Right cardiac atrium (tissue), 5 donors: ENCODE measurements around the gene RCE1. TPM values are rescaled to one million over a fixed set of nuclear protein-coding genes. Genes with fewer than 3 reads are reported as not detected.

ENCODE experiments used
- ATAC-seq, 2 donors: fragments of 200-7000 bp; cut with Tn5 transposase; one replicate each; pipeline versions ENCODE4 v1.8.0 to v1.9.1; 2020; ENCODE audit warnings: moderate library complexity in 2 of 2, mild to moderate bottlenecking in 1 of 2
- DNase-seq, 3 donors: peaks; one replicate each; pipeline ENCODE4 v3.0.0-alpha.2; 2020
- H3K27ac ChIP-seq: one replicate; pipeline ENCODE4 v1.5.1; 2013; ENCODE audit warnings: mild to moderate bottlenecking, low read length, control low read depth, moderate library complexity
- H3K27me3 ChIP-seq: one replicate; pipeline ENCODE4 v1.6.1; 2013; ENCODE audit not compliant: control insufficient read depth, insufficient read depth
- H3K4me1 ChIP-seq: one replicate; pipeline ENCODE4 v1.6.1; 2013; ENCODE audit warnings: low read length; ENCODE audit not compliant: control insufficient read depth, insufficient read depth
- H3K4me3 ChIP-seq: one replicate; pipeline ENCODE4 v1.5.1; 2013; ENCODE audit warnings: low read length, control low read depth
- H3K9me3 ChIP-seq: one replicate; pipeline ENCODE4 v1.6.1; 2013; ENCODE audit warnings: low read length; ENCODE audit not compliant: control insufficient read depth
- WGBS: extraction: QIAGEN DNeasy Blood & Tissue Kit; methylation state at CpG from one replicate; pipeline ENCODE4 v1.1.7; 2013; 5-methylcytosine and 5-hydroxymethylcytosine counted together
- intact Hi-C, 4 donors: fragments of 100-400 bp; cut with DNase I; formaldehyde crosslinking; loops; one replicate each; pipeline versions ENCODE4 v1.11.0 to v1.14.0; 2022 to 2023
- polyA plus RNA-seq: library from polyadenylated mRNA; stranded (reverse); fragments of 200-250 nt; gene quantifications from one replicate; pipeline ENCODE4 v1.2.3, GENCODE V29; 2013
- total RNA-seq, 4 donors: library from RNA; stranded (reverse); fragmentation: NEBNext Ultra II Directional; extraction: Animal tissue kit (Norgen Biotek cat#: 25700); gene quantifications; one replicate each; pipeline ENCODE4 v1.2.1, GENCODE V29; 2021
- donor health status: healthy with polysubstance abuse.
- donor health status: DM: no; HTN: yes; CAD: no.
- donor health status: DM: no; HTN: no; CAD: no.
- donor health status: DM: no; HTN: yes; CAD: no; lungs with severe emphysema.
- donor health status: DM: yes; HTN: yes; CAD: no.

The RCE1 gene
- total and polyA plus RNA-seq, 5 donors = 4.8 to 9.4 (median 6.4) TPM

GRCh38 chr11:66852466-66853241 is 9.4 kb downstream of the RCE1 start:
- peak in 2 of 3 donors; percentile 47 to 48 for DNase-seq
- Histone ChIP-seq H3K4me3 (no peak overlapping the region), H3K27ac (no peak overlapping the region), H3K4me1 (peaks cover 3% of the 10 kb centered on the region), H3K27me3 (no peaks in the 10 kb centered on the region), H3K9me3 (no peaks in the 10 kb centered on the region)
- WGBS = 87% methylated on average over 26 of the region's 26 CpGs
- ATAC-seq = no peak
- intact Hi-C loops = no loop called here

DNA sequence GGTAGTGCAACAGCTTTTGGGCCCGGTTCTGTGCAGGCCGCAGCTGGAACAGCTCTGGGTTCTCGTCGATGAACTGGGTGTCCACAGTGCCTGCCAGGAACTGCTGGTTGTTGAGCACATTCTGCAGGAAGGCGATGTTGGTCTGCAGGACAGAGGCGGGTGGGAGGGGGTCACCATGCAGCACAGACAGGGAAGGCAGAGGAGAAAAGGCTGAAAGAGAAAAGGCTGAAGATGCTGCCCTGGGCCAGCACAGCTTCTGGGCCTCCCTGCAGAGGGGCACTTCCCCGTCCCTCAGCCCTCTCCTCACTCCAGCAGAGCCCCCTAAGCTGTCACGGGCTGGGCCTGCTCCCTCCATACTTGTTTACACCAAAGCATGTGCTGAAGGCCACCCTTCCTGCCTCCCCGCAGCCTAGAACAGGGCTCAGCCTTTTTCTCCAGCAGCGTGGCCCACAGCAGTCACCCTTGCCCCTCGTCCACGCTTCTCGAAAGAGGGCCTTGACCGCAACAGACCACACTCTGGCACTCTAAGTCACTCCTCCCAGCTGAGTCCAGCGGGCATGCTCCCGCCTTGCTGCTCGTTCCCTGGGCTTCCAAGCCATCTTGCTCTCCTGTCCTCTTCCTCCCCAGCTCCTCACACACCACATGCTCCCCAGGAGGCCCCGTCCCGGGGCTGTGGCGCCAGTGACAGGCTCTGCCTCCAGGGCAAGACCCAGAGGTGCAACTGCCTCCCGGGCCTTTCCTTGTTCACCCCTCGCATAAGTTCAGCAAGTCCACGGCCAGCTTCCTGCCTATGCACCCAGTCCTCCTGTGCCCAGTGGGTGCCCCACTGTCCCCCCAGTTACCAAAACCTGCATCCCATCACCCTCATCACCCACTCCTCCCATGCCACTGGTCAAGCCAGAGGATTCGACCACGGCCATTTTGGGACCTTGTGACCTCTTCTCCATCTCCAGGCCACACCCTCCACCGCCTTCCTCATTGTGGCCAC is 10.3 kb downstream of the RCE1 start:
- H3K4me1 ChIP-seq = peaks cover 3% of the 10 kb centered on the region
- 88% methylated on average over 26 of the region's 26 CpGs for WGBS
- no peak overlapping the region for H3K4me3 ChIP-seq
- no peaks in the 10 kb centered on the region for H3K9me3 ChIP-seq
- DNase-seq (peak in 1 of 3 donors; percentile 55), ATAC-seq (no peak)
- no peaks in the 10 kb centered on the region for H3K27me3 ChIP-seq
- no peak overlapping the region for H3K27ac ChIP-seq
- intact Hi-C loops = no loop called here

DNA sequence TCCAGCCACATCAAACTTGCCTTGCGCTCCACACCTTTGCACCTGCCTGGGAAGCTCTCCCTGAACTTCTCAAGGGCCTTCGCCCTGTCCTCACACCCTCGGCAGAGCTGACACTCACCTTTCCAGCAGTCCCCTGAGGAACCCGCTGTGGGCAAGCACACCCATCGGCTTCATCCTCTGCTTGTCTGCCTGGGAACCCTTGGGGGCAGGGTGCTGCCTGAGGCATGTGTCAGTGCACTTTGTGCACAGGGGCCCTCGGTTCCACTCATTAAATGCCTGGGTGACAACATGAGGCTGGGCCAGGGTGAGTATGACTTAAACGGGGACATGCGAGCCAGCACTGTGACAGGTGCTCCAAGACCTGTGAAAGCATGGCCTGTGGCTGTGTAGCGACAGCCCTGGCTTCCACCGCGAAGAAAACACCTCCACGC is 11.0 kb downstream of the RCE1 start:
- WGBS = 91% methylated on average over 12 of the region's 12 CpGs

GRCh38 chr11:66854729-66855211 is 11.5 kb downstream of the RCE1 start:
- Histone ChIP-seq H3K4me3 (no peak overlapping the region), H3K9me3 (no peaks in the 10 kb centered on the region), H3K27ac (no peak overlapping the region), H3K27me3 (no peaks in the 10 kb centered on the region), H3K4me1 (peaks cover 3% of the 10 kb centered on the region)
- DNase-seq (peak in 1 of 3 donors; percentile 49), ATAC-seq (no peak)
- WGBS = 95% methylated on average over 15 of the region's 15 CpGs
- intact Hi-C loops = no loop called here

More for the DNA sequence above, 11.0 kb downstream of the RCE1 start:
- Histone ChIP-seq H3K4me1 (peaks cover 3% of the 10 kb centered on the region), H3K27ac (no peak overlapping the region), H3K9me3 (no peaks in the 10 kb centered on the region), H3K27me3 (no peaks in the 10 kb centered on the region), H3K4me3 (no peak overlapping the region)
- DNase-seq (peak in 1 of 3 donors; percentile 31), ATAC-seq (no peak)
- intact Hi-C loops = no loop called here

- WGBS = 4% methylated on average over 48 of the region's 51 CpGs
- peak overlapping the region; percentile 37 for H3K4me3 ChIP-seq
- intact Hi-C loops = no loop called here
- H3K4me1 ChIP-seq = peaks cover 3% of the 10 kb centered on the region
- peak; percentile 93 to 94 for ATAC-seq
- peak overlapping the region; percentile 91 for H3K27ac ChIP-seq
- no peaks in the 10 kb centered on the region for H3K9me3 ChIP-seq
- peak; percentile 97 to 99 (median 99) for DNase-seq
- H3K27me3 ChIP-seq = no peaks in the 10 kb centered on the region
Measured at GRCh38 chr11:66855574-66856495, 12.6 kb downstream of the RCE1 start.

- intact Hi-C loops = no loop called here
- Histone ChIP-seq H3K27ac (peak within 1 kb of the TSS; percentile 91), H3K9me3 (no peaks in the 10 kb centered on the region), H3K4me3 (peak within 1 kb of the TSS; percentile 37), H3K4me1 (peaks cover 3% of the 10 kb centered on the region), H3K27me3 (no peaks in the 10 kb centered on the region)
- DNase-seq (peak; percentile 59 to 84 (median 83)), ATAC-seq (peak; percentile 12 to 16)
- WGBS = under 1% methylated on average over 103 of the region's 103 CpGs
Measured at GRCh38 chr11:66856496-66857233, 13.4 kb downstream of the RCE1 start, which contains the start of gene LRFN4. LRFN4 (plus strand) TSS chr11:66857064; CDS start chr11:66857745, 681 bp downstream.

- Histone ChIP-seq H3K9me3 (no peaks in the 10 kb centered on the region), H3K4me1 (peaks cover 3% of the 10 kb centered on the region), H3K4me3 (peak overlapping the region; percentile 37), H3K27ac (no peak overlapping the region), H3K27me3 (no peaks in the 10 kb centered on the region)
- ATAC-seq (no peak), DNase-seq (peak in 2 of 3 donors; percentile 61 to 65)
- intact Hi-C loops = no loop called here
- WGBS = 43% methylated on average over 47 of the region's 47 CpGs
Measured at GRCh38 chr11:66857234-66857926, 14.1 kb downstream of the RCE1 start.

DNA sequence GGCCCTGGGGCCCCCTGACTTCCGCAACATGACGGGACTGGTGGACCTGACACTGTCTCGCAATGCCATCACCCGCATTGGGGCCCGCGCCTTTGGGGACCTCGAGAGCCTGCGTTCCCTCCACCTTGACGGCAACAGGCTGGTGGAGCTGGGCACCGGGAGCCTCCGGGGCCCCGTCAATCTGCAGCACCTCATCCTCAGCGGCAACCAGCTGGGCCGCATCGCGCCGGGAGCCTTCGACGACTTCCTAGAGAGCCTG is 14.6 kb downstream of the RCE1 start:
- no peak overlapping the region for H3K27ac ChIP-seq
- DNase-seq (peak in 1 of 3 donors; percentile 55), ATAC-seq (no peak)
- intact Hi-C loops = no loop called here
- no peaks in the 10 kb centered on the region for H3K9me3 ChIP-seq
- no peaks in the 10 kb centered on the region for H3K27me3 ChIP-seq
- no peak overlapping the region for H3K4me3 ChIP-seq
- 97% methylated on average over 19 of the region's 19 CpGs for WGBS
- H3K4me1 ChIP-seq = peaks cover 3% of the 10 kb centered on the region

GRCh38 chr11:66858186-66858938 is 15.1 kb downstream of the RCE1 start:
- Histone ChIP-seq H3K27me3 (no peaks in the 10 kb centered on the region), H3K9me3 (no peaks in the 10 kb centered on the region), H3K4me3 (no peak overlapping the region), H3K27ac (no peak overlapping the region), H3K4me1 (peaks cover 3% of the 10 kb centered on the region)
- DNase-seq (peak in 2 of 3 donors; percentile 71 to 72), ATAC-seq (no peak)
- intact Hi-C loops = no loop called here
- WGBS = 95% methylated on average over 62 of the region's 62 CpGs
